ENCODE measurements around the gene NAP1L1. TPM values are rescaled to one million over a fixed set of nuclear protein-coding genes. Genes with fewer than 3 reads are reported as not detected.
A peak's percentile ranks its signal among the peaks of the same experiment; 100 is the strongest.

NAP1L1 gene
- total and polyA plus RNA-seq, 5 experiments from 2014 or later: 199 to 820 (median 224) TPM

DNA sequence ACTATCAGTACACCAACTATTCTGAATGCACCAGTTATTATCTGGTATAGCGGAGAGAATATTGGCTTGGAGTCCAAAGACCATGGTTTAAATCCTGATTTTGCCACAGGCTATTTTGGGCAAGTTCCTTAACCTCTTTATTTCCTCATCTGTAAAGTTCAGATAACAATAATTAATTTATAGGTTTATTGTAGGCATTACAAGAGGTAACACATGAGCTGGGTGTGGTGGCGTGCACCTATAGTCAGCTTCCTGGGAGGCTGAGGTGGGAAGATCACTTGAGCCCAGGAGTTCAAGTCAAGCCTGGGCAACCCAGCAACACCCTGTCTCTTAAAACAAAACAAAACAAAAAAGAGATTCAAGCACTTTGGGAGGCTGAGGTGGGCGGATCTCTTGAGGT is 76.1 kb downstream of the NAP1L1 start:
- H3K27ac Mint-ChIP-seq: no peak overlapping the region

DNA sequence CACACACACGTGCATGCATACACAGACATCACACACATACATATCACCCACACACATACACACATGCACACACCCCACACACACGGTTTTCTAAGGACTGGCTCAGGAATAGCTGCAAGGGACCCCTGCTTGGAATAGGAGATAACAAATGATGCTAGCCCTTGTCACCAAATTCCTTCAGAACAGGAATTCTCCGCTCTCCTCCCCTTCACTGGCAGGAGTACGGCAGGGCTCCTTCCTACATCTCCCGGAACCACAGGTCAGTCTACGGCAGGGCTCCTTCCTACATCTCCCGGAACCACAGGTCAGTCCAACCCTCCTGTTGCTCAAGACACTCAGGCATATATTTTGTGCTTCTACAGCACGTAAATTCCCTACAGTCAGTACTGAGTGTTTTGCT is 76.8 kb downstream of the NAP1L1 start:
- Mint-ChIP-seq H3K4me3 (no peak overlapping the region), H3K36me3 (peaks cover 0 to 7% (median 0%) of the 10 kb centered on the region in 3 donors), H3K4me1 (peaks cover 0 to 2% (median 0%) of the 10 kb centered on the region in 4 donors), H3K9me3 (peaks cover 0 to 7% (median 0%) of the 10 kb centered on the region in 9 donors), H3K27me3 (peaks cover 0 to 11% (median 2%) of the 10 kb centered on the region in 5 donors), H3K27ac (no peak overlapping the region)
- DNase-seq (no peak), ATAC-seq (no peak)
- POLR2A ChIA-PET: no interaction called here

More for the DNA sequence above, 76.1 kb downstream of the NAP1L1 start:
- DNase-seq (no peak), ATAC-seq (no peak)
- Mint-ChIP-seq H3K4me3 (no peak overlapping the region), H3K36me3 (peaks cover 0 to 7% (median 0%) of the 10 kb centered on the region in 3 donors), H3K9me3 (peaks cover 0 to 7% (median 0%) of the 10 kb centered on the region in 9 donors), H3K27me3 (peaks cover 0 to 11% (median 2%) of the 10 kb centered on the region in 5 donors), H3K4me1 (peaks cover 0 to 2% (median 0%) of the 10 kb centered on the region in 4 donors)
- POLR2A ChIA-PET: no interaction called here

DNA sequence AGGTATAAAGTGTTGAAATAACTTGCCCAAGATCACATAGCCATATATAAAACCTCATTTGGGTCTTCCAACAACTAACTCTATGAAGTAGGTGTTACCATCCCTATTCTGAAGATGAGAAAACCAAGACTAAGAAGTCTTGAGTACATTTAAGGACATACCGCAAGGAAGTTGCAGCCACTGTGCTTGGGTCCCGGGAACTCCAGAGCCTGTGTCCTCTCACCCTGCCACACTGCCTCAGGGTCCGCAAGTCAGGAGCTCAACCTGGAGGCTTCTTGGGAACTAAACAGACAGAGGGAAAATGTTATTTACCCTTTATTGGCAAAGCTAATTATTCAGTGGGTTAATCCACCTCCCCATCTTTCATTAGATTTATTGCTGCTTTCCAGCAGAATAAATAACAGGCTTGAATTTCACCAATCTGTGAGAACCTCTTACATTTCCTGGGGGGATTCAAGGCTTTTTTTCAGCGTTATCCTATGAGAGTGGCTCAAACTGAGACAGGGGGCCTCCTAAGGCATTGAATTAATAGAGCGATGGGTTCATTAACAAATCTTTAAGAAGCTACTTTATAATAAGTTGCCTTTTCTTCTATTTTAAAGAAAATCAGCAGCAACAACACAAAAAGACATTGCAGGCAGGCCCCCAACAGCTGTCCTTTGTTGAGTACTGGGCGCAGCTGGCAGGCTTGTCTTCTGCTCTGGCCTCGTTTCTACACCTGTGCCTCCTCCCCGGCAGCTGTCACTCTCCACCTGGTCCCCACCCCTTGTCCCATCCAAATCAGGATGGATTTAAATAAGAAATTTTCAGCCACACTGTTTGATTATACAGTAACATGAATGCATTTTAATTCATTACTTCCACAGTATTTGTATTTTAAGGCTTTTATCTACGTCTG is 78.2 kb downstream of the NAP1L1 start:
- peaks cover 0 to 2% (median 0%) of the 10 kb centered on the region in 4 donors for H3K4me1 Mint-ChIP-seq
- H3K9me3 Mint-ChIP-seq: peaks cover 0 to 7% (median 0%) of the 10 kb centered on the region in 9 donors
- H3K4me3 Mint-ChIP-seq: no peak overlapping the region
- DNase-seq: no peak
- POLR2A ChIA-PET: no interaction called here
- peaks cover 0 to 11% (median 0%) of the 10 kb centered on the region in 5 donors for H3K27me3 Mint-ChIP-seq
- ATAC-seq: no peak
- peak overlapping the region in 1 of 10 donors; percentile 40 for H3K27ac Mint-ChIP-seq
- peaks cover 0 to 7% (median 0%) of the 10 kb centered on the region in 3 donors for H3K36me3 Mint-ChIP-seq

DNA sequence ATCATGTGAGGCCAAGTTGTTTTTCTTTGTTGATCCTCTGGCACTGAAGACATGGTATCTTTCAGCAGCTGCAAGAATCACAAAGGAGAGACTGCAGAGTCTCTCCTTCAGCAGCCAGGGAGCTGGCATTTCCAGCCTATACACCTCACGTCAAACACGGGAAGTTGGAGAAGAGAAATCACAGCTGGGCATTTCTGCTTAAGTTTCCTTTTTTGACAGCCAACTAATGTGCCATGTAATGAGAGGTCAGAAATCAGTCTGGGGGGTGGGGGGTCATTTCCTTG is 81.2 kb downstream of the NAP1L1 start:
- Mint-ChIP-seq H3K9me3 (peaks cover 0 to 7% (median 0%) of the 10 kb centered on the region in 9 donors), H3K4me1 (peaks cover 0 to 2% (median 0%) of the 10 kb centered on the region in 4 donors), H3K27ac (no peak overlapping the region), H3K27me3 (peaks cover 0 to 11% (median 0%) of the 10 kb centered on the region in 5 donors), H3K36me3 (peaks cover 0 to 7% (median 0%) of the 10 kb centered on the region in 3 donors), H3K4me3 (no peak overlapping the region)
- DNase-seq (no peak), ATAC-seq (no peak)
- POLR2A ChIA-PET: no interaction called here

DNA sequence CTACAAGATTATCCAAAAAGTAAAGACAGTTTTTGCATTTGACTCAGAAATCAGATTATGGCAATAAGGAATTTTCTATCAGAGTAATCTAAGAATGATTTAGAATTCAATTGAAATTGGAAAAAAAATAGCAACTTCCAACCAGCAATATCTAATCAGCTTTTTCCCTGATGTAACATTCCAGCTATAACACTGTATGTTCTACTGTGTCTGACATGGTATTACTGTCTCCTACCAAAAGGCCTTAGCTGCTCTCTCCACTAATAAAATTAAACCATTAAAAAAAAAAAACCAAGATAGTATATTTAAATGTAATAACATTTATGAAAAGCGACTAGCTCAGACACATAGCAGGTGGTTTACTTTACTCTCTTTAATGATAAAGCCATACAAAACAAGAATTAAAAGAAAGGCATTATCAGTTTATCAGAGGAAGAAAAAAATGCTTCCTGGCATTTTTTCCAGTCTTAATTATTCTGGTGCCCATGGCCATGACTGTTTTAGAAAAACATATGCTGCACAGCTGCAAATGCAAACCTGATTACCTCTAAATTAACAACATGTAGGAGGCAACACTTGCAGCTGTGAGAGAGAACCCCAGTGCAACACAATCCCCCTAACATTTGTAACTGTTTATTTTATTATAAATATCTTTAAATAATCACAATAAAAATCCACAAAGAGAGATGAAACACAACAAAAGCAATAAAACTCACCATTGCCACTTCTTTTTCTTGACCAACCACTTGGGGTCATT is 81.7 kb downstream of the NAP1L1 start:
- peaks cover 0 to 7% (median 0%) of the 10 kb centered on the region in 9 donors for H3K9me3 Mint-ChIP-seq
- POLR2A ChIA-PET: no interaction called here
- H3K4me3 Mint-ChIP-seq: no peak overlapping the region

DNA sequence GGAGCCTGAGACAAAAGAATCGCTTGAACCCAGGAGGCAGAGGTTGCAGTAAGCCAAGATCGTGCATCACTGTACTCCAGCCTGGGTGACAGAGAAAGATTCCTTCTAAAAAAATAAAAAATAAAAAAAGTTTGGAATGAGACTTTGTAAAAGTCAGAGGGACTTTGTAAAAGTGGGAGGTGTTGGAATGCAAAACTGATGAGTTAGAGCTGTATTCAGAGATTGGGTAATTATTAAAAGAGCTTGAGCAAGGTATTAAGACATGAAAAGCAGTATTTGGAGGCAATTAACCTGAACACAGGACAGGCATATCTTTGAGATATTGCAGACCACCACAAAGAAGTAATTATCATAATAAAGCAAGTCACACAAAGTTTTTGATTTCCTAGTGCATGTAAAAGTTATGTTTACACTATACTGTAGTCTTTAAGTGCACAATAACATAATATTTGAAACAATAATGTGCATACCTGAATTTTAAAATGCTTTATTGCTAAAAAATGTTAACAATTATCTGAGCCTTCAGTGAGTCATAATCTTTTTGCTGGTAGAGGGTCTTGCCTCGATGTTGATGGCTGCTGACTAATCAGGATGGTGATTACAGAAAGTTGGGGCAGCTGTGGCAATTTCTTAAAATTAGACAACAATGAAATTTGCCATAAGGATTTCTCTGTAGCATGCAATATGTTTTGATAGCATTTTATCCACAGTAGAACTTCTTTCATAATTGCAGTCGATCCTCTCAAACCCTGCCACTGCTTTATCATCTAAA is 86.0 kb downstream of the NAP1L1 start:
- Mint-ChIP-seq H3K9me3 (no peaks in the 10 kb centered on the region), H3K27me3 (no peaks in the 10 kb centered on the region), H3K4me3 (no peak overlapping the region), H3K4me1 (no peaks in the 10 kb centered on the region), H3K36me3 (no peaks in the 10 kb centered on the region), H3K27ac (no peak overlapping the region)
- DNase-seq: no peak
- POLR2A ChIA-PET: no interaction called here
- ATAC-seq: no peak

More for the DNA sequence above, 81.7 kb downstream of the NAP1L1 start:
- peaks cover 0 to 2% (median 0%) of the 10 kb centered on the region in 4 donors for H3K4me1 Mint-ChIP-seq
- ATAC-seq (no peak), DNase-seq (no peak)
- H3K36me3 Mint-ChIP-seq: peaks cover 0 to 7% (median 0%) of the 10 kb centered on the region in 3 donors
- H3K27me3 Mint-ChIP-seq: peaks cover 0 to 11% (median 0%) of the 10 kb centered on the region in 5 donors
- no peak overlapping the region for H3K27ac Mint-ChIP-seq

DNA sequence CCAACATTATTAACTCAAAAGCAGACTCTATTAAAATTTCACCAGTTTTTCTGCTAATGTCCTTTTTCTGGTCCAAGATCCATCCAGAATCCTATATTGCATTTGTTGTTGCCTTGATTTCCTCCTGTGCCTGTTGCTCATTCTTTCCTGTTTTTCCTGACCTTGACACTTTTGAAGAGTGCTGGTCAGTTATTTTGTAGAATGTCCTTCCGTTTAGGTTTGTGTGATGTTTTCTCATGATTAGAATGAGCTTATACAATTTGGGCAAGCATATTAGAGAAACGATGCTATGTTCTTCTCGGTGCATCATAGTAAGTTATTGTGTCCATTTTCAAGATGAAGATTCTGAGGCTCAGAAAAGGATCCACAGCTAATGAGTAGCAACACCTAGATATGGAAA is 86.8 kb downstream of the NAP1L1 start:
- Mint-ChIP-seq H3K9me3 (no peaks in the 10 kb centered on the region), H3K27ac (no peak overlapping the region), H3K4me3 (no peak overlapping the region), H3K4me1 (no peaks in the 10 kb centered on the region), H3K27me3 (no peaks in the 10 kb centered on the region), H3K36me3 (no peaks in the 10 kb centered on the region)
- DNase-seq: no peak
- no peak for ATAC-seq
- POLR2A ChIA-PET: no interaction called here

DNA sequence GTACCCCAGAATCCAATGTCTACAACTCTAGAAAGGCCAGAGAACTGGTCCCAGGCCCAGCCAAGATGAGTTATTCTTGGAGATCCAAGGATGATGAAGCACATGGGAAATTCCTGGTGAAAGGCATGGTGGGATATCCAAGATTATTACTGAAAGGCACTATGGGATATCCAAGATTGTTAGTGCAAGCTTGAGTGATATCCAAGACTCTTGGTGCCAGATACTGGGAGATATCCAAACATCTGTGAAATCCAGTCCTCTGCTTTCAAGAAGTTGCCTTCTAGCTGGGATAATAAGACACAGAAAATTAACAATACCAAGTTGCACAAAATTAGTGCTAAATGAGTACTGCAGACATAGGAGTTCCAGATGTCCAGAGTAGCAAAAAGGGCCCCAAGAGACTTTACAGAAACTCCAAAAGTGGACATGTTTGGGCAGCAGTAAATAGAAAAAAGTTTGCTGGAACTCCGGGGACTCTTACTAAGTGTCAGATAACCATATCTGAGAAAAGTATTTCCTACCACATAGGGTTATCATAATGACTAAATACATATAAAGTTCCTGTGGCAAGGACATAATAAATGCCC is 87.5 kb downstream of the NAP1L1 start:
- no peaks in the 10 kb centered on the region for H3K27me3 Mint-ChIP-seq
- ATAC-seq (no peak), DNase-seq (no peak)
- H3K27ac Mint-ChIP-seq: no peak overlapping the region
- H3K4me3 Mint-ChIP-seq: no peak overlapping the region
- no peaks in the 10 kb centered on the region for H3K36me3 Mint-ChIP-seq
- no peaks in the 10 kb centered on the region for H3K9me3 Mint-ChIP-seq
- POLR2A ChIA-PET: no interaction called here
- H3K4me1 Mint-ChIP-seq: no peaks in the 10 kb centered on the region

DNA sequence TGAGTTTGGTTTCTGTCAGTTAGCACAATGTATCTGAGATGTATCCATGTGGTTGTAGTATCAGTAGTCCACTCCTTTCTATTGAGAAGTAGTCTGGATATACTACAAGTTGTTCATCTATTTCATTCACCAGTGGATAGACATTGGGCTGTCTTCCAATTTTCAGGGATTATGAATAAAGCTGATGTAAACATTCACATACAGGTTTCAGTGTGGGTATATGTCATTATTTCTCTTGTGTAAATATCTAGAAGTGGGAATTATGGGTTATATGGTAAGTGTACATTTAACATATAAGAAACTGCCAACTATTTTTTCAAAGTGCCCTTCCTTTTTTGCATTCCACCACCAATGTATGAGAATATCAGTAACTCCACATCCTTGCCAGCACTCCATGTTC is 88.8 kb downstream of the NAP1L1 start:
- no peak for ATAC-seq
- Mint-ChIP-seq H3K9me3 (no peaks in the 10 kb centered on the region), H3K4me3 (no peak overlapping the region), H3K36me3 (no peaks in the 10 kb centered on the region), H3K4me1 (no peaks in the 10 kb centered on the region), H3K27me3 (no peaks in the 10 kb centered on the region), H3K27ac (no peak overlapping the region)
- no peak for DNase-seq
- POLR2A ChIA-PET: no interaction called here

DNA sequence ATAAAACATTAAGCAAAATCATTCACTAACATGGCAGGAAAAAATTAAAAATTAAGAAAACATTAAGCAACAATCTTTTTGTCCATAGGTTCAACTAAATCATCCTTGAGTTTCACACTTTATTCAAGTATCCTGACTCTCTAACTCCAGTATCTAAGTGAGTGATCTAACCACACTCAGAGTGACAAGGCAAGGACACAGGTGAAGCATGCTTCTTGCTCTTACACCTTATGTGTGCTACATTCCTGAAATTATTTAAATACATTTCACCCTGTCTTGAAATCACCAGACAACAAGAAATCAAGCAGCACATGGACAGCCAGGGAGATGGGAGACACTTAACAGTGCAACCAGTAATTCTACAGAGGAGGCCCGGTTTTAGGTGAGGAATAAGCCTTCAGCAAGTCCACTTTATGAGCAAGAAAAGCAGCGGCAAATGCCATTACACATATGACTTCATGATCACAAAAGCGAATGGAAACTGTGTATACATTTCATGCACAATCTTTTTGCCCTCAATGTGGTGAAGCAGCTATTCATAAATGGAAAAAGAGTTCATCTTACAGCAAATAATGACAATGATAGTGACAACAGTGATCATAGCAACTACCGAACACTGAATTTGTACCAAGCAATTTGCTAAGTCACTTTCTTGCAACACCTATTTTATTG is 90.3 kb downstream of the NAP1L1 start:
- DNase-seq (no peak), ATAC-seq (no peak)
- Mint-ChIP-seq H3K4me1 (no peaks in the 10 kb centered on the region), H3K27ac (no peak overlapping the region), H3K9me3 (peaks cover 0 to under 1% (median 0%) of the 10 kb centered on the region in 9 donors), H3K36me3 (no peaks in the 10 kb centered on the region), H3K27me3 (peaks cover 0 to 5% (median 0%) of the 10 kb centered on the region in 5 donors), H3K4me3 (no peak overlapping the region)
- POLR2A ChIA-PET: no interaction called here

DNA sequence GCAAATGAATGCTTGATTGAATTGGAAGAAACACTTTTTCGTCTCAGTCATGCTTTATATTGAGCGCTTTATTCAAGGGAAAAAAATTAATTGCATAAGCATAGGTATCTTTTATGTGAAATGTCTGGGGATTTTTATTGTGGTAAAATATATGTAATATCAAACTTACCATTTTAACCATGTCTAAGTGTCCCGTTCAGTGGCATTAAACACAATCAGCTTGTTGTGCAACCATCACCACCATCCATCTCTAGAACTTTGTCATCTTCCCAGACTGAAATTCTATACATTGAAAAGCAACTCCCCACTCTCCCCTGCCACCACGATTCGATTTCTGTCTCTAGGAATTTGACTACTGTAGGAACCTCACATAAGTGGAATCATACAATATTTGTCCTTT is 92.7 kb downstream of the NAP1L1 start:
- no peak for ATAC-seq

More for the DNA sequence above, 92.7 kb downstream of the NAP1L1 start:
- peaks cover 0 to 12% (median 2%) of the 10 kb centered on the region in 9 donors for H3K9me3 Mint-ChIP-seq
- peaks cover 0 to 10% (median 1%) of the 10 kb centered on the region in 5 donors for H3K27me3 Mint-ChIP-seq
- H3K27ac Mint-ChIP-seq: no peak overlapping the region
- peaks cover 0 to 7% (median 2%) of the 10 kb centered on the region in 3 donors for H3K36me3 Mint-ChIP-seq
- no peaks in the 10 kb centered on the region for H3K4me1 Mint-ChIP-seq
- no peak overlapping the region for H3K4me3 Mint-ChIP-seq
- POLR2A ChIA-PET: no interaction called here
- DNase-seq: no peak
